ENCODE measurements around the gene PIK3IP1.

DNA sequence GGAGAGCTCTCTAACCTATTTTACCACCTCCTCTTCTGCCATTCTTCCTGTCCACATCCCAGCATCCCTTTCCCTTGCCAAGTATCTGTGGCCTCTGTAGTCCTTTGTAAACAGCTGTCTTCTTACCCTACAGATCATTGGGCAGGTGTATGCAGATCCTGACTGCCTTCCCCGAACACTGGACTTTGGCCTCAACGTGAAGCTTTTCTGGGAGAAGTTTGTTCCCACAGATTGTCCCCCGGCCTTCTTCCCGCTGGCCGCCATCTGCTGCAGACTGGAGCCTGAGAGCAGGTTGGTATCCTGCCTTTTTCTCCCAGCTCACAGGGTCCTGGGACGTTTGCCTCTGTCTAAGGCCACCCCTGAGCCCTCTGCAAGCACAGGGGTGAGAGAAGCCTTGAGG lies 17.3 kb downstream of the PIK3IP1 start:
- TF ChIP-seq CTCF (IDR thresholded peaks at IDR 0.05), result no peak
- TF ChIP-seq ZFX (IDR thresholded peaks at IDR 0.05; ENCODE audit: borderline replicate concordance), result no peak

Measured in 22Rv1 (cell line).